Brain pericyte (primary cell): Measurements from ENCODE around the gene RIPK1.
"Not testable (repeated sequence)": the region's sequence is repeated elsewhere in the genome, so short reads cannot be mapped to it uniquely, and the experiment has no call there.

Experiments used
- DNase-seq: peaks from one replicate; pipeline ENCODE4 v3.0.0-alpha.2; 2012; ENCODE audit warnings: low read depth, low spot score

Gene RIPK1

GRCh38 chr6:3045777-3046176, 22.5 kb upstream of the RIPK1 start:
- no peak for DNase-seq

GRCh38 chr6:3046295-3046694, 22.0 kb upstream of the RIPK1 start:
- no peak for DNase-seq

GRCh38 chr6:3048009-3048408, 20.3 kb upstream of the RIPK1 start:
- DNase-seq = not testable (repeated sequence)

- no peak for DNase-seq
These were observed 15.6 kb upstream of the RIPK1 start for GRCh38 chr6:3052481-3053230.

- no peak for DNase-seq
These were observed 15.1 kb upstream of the RIPK1 start for GRCh38 chr6:3053231-3053508.

- not testable (repeated sequence) for DNase-seq
These were observed 13.8 kb upstream of the RIPK1 start for GRCh38 chr6:3054229-3055157.

GRCh38 chr6:3055158-3055499, 13.2 kb upstream of the RIPK1 start:
- DNase-seq = not testable (repeated sequence)

GRCh38 chr6:3057063-3057770, 11.1 kb upstream of the RIPK1 start:
- DNase-seq = no peak

- no peak for DNase-seq
These were observed 9.3 kb upstream of the RIPK1 start for GRCh38 chr6:3058957-3059356.

- DNase-seq = not testable (repeated sequence)
These were observed 8.2 kb upstream of the RIPK1 start for GRCh38 chr6:3060092-3060491.

- no peak for DNase-seq
These were observed 6.8 kb upstream of the RIPK1 start for GRCh38 chr6:3061501-3061941.

- DNase-seq = not testable (repeated sequence)
These were observed 5.0 kb upstream of the RIPK1 start for GRCh38 chr6:3063340-3063732.

- peak; percentile 81 for DNase-seq
These were observed 4.3 kb upstream of the RIPK1 start for GRCh38 chr6:3063733-3064700.

- DNase-seq = no peak
These were observed 3.3 kb downstream of the RIPK1 start for GRCh38 chr6:3071568-3071967.

- DNase-seq = no peak
These were observed 4.5 kb downstream of the RIPK1 start for GRCh38 chr6:3072798-3073197.

GRCh38 chr6:3073382-3073781, 5.1 kb downstream of the RIPK1 start:
- DNase-seq = no peak

GRCh38 chr6:3075772-3076113, 7.4 kb downstream of the RIPK1 start:
- DNase-seq = no peak

- no peak for DNase-seq
These were observed 8.0 kb downstream of the RIPK1 start for GRCh38 chr6:3076320-3076719.

GRCh38 chr6:3077430-3077829, 9.1 kb downstream of the RIPK1 start:
- no peak for DNase-seq

GRCh38 chr6:3078952-3079351, 10.7 kb downstream of the RIPK1 start:
- DNase-seq = not testable (repeated sequence)

- no peak for DNase-seq
These were observed 11.4 kb downstream of the RIPK1 start for GRCh38 chr6:3079682-3080081.
